ENCODE measurements around the gene GRIP2.
A peak's percentile ranks its signal among the peaks of the same experiment; 100 is the strongest.

GRIP2 gene

GRCh38 chr3:14505001-14505802 is 34.9 kb downstream of the GRIP2 start:
- DNase-seq = no peak

- DNase-seq = no peak
These were observed 36.5 kb downstream of the GRIP2 start for GRCh38 chr3:14503706-14504065.

GRCh38 chr3:14503033-14503705 is 37.0 kb downstream of the GRIP2 start:
- DNase-seq = no peak

DNA sequence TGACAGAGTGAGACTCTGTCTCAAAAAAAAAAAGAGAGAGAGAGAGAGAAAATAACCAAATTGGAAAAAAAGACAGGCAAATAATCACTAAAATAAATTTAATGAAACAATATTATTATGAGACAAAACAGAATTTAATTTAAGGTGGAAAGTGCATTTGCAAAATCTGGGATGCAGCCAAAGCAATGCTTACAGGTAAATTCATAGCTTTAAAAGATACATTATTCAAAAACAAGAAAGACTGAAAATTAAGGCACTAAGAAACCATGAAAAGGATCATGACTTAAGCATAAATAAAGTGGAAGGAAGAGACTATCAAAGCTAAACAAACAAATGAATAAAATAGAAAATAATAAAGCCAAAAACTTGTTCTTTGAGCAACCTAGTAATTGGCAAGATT is 37.7 kb downstream of the GRIP2 start:
- no peak for DNase-seq

GRCh38 chr3:14497321-14497720 is 42.8 kb downstream of the GRIP2 start:
- DNase-seq = no peak

- no peak for DNase-seq
These were observed 43.8 kb downstream of the GRIP2 start for GRCh38 chr3:14496351-14496750.

DNA sequence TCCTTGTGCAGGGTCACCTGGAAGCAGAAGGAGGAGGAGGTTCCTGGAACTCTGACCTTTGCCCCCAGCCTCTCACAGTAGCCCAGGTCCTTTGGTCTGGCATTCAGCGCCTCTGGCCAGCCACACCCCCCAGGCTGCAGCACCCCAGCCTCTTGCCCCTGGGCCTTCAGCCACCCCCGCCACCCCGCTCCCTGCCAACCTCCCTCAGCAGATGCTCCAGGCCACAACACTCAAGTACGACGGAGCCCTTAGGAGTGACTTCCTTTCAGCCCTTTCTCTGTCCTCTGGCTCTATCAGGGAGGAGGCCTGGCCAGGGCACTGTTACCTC is 45.2 kb downstream of the GRIP2 start:
- DNase-seq = no peak

DNA sequence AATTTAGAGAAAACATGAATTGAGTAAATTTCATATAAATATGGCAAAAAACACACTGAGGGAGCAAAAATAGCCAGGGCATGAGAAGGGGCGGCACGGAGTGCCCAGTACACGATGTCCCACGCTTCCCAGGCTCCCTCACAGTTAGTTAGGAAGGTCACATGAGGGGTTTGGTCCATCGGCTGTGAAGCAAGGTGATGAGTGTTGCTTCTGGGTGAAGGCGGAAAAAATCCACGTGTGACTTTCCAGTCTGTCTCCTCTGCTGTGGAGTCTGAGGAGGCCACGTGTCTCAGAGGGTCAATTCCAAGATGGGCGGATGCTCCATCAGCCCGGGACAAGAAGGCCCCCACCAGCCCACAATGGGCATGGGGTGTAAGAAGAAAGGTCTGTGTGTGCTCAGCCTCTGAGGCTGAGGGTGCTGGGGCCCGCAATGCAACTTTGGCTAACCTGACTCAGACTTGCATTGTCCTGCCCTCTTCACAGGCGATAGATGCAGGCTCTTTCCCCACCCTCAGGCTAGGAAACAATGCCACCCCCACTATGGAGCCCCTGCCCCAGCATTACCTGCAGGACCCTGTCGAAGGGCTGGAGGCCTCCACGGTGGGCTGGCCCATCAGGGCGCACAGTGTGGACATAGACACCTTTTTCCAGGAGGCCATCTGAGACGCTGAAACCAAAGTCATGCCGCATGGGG is 45.7 kb downstream of the GRIP2 start:
- DNase-seq = no peak

GRCh38 chr3:14492948-14493881 is 46.9 kb downstream of the GRIP2 start:
- no peak for DNase-seq

DNA sequence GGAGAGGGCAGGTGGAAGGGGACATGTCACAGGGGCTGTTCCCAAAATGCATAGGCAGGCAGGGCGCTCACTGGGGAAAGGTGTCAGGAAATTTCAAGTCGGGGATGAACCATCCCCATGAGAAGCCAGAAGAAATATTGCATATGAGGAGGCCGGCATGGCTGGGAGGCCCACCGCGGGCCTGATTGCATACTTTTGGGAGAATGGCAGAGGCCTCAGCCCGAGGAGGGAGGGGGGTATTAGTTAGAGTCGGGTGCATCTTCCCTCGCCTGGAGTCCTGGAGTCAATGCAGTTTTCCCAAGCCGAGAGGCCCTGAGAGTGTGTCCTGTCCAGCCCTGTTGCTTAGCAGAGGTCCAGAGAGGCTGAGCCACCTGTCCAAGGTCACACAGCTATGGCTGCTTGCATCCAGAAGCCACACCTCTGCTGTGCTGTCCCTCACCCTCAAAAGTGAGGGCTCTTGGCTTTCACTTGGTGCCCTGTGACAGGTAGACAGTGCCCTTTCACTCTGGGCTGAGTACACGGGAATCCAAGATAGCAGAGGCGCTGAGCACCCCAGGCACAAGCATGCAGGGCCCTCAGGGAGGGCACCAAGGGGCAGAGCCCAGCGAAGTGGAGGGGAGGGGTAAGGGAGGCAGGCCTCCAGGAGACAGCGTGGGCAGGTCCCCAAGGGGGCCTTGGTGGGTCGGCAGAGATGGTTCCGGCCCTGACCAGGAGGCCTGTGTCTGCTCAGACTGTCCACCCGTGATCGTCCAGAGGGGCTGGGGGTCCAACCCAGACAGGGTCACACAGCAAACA is 48.5 kb downstream of the GRIP2 start:
- no peak for DNase-seq

DNA sequence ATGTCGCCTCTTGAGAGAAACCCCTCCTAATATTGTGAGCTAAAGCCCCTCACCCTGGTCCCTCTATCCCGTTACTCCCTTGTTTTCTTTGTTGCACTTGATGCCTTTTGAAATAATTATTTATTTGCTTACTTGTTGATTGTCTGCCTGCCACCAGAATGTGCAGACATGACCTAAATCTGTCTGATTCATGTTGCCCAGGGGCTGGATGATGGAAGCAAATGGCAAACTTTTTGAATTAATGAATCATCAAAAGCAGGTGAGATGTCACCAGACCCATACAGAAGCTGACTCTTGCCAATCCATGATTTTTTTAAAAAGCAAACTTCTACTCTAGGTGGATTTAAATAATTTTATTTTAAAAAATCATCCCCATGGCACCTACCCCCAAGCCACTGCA is 49.3 kb downstream of the GRIP2 start:
- DNase-seq = no peak

DNA sequence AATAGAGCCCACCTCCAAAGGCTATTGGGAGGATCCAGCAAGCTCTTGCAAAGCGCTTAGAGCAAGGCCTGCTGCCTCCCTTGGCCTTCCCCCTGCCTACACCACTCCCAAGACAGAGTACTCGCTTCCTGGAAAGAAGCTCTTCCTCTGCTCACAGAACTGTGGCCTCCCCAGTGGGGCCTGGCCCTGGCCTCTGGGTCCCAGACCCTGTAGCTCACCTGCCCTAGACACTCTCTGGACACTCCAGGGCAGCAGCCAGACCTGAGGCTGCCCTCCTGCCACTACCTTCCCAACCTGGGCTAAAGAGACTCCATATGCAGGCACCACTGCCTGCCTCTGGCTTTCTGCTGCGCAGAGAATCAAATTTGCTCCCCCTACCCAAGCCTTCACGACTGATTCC is 49.9 kb downstream of the GRIP2 start:
- no peak for DNase-seq

GRCh38 chr3:14489641-14490040 is 50.5 kb downstream of the GRIP2 start:
- DNase-seq = no peak

DNA sequence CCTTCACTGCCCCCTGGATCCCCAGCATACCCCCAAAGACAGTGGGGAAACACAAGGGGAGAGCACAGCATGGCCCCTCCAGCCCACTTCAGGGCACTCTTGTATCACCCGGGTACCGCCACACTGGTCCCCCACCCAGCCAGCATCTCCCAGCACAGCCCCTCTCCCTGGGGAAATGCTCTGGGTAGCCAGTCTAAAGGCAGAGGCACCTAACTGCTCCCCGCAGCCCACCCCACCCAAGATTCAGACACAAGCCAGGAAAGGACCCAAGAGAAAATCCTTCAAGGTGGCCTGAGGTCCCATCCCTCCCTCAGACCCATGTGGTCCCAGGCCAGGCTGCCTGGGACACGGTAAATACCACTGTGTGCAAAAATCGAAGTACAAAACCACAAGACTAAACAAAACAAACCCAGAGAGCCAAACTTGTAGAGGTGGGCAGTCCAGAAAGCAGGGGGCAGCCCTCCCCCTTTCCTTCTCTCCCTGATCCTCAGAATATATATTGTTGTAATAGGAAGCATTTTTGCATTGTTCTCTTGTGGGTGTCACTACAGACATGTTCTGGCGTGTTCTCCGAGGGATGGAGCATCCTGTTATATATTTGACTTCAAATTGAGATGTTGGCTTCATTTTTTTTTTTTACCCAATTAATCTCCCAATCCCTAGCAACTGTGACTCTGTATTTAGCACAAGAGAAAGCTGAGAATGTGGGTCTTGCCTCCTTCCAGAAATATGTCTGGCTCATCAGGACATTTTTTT is 51.7 kb downstream of the GRIP2 start:
- no peak for DNase-seq

- no peak for DNase-seq
These were observed 52.3 kb downstream of the GRIP2 start for GRCh38 chr3:14487821-14488220.

DNA sequence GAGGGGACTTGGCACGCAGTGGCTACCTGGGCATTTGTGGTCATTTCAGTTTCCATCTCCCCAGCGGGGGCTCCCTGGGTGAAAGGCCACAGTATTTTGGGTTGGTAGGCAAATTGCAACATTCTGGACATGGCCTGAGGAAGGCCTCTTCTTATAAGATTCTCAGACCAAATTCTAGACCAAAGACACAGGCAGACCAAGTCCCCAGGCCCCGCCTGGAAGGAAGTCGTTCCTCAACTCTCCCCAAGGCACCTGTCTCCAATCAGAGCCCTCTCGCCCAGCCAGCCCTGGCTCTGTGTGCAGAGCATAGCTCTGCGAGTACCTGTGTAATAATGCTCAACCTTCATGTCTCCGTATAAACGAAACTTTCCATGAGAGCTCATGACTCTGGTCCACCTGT is 53.1 kb downstream of the GRIP2 start:
- no peak for DNase-seq

GRCh38 chr3:14486460-14486859 is 53.7 kb downstream of the GRIP2 start:
- no peak for DNase-seq

DNA sequence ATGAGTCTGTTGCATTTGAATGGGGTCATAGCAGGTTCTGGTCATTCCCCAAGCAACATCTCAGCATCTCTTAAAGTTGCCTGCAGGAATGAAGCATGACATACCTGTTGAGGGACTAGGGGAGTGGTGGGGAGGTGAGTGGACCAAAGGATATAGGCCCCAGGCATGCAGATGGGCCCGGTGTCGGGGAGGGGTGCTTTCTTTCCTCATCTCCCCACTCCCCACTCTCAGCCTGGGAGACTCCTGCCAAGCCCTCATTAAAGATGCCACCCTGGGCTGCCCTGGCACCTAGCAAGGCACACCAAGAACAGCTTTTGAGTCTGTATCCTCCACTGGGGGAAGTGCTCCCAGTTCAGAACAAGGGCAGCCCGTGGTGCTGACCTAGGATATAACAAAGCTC is 54.2 kb downstream of the GRIP2 start:
- DNase-seq = no peak

DNA sequence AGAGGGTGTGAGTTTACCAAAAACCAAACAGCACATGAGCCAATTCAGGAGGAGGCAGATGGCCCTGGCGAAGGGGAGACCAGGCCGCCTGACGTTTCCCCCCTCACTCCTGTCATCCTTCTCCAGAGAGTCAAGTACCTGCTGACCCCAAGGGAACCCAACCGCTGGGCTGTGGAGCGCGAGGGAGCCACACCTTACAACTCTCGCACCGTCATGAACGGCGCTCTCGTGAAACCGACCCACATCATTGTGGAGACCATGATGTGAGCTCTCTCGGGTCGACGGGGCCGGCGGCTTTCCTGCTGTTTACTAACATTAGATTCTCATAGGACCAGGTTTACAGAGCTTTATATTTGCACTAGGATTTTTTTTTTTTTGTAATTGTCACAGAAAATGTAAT is 55.4 kb downstream of the GRIP2 start:
- DNase-seq = no peak

- no peak for DNase-seq
These were observed 56.9 kb downstream of the GRIP2 start for GRCh38 chr3:14483286-14483685.

DNA sequence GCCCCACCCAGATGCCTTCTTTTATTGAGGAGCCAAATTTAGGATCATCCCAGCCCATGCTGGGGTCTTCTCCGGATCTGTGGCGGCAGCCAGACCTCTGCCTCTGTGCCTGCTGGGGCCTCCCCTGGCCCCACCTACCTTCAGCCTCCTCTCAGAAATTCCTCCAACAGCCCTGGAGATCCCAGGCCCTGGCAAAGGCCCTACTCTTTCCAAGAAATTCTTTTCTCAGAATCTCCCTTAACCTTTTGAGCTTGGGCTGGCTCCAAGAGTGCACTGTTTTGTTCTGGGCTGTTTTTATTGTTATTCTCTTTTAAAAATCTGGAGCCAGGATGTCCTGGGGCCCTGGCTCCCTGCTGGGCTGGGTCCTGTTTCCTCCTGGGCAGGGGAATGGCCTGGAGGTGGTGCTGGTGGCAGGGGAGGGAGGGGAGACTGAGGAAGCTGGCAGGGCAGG is 57.8 kb downstream of the GRIP2 start:
- peak; percentile 64 for DNase-seq

Measured in femur (tissue), 1 donor.